ENCODE data around the gene CPVL. TPM values are rescaled to one million over a fixed set of nuclear protein-coding genes. Genes with fewer than 3 reads are reported as not detected.

Gene CPVL
- total RNA-seq, 1 donor from 2014 or later, result 11.7 TPM

- no peak for DNase-seq
Observed at GRCh38 chr7:29090151-29090805, 56.1 kb downstream of the CPVL start.

DNA sequence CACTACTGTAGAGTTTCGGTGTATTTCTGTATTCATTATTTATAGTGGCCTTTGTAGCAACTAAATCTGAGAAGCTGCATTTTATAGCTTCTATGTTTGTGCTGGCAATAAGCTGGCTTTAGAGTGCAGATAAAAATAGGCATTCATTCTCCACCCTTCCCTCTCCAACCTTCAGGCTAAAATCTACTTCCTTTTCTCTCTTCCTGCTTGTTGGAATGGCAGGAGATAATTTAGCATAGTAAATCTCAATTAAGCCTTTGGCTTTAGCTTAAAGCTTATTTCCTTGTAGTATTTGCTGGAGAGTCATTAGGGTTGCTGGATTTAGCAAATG lies 58.5 kb downstream of the CPVL start:
- no peak for DNase-seq

DNA sequence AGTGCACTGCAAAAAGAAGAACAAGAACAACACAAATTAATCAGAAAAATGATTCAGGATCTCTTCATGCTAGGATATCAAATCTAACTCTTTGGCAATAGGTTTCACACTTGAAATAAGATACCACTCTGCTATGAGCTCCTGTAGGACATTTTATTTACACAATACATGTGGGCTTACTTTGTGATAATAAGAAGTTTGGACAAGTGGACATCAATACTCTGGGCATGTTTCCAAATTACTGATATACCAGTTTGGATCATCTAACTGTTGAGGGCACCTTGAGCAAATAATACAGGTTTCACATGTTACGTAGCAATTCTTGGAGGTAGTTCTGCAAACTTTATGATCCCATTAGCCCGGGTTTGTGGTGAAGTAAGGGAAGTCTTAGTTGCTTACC lies 59.8 kb downstream of the CPVL start:
- no peak for DNase-seq

DNA sequence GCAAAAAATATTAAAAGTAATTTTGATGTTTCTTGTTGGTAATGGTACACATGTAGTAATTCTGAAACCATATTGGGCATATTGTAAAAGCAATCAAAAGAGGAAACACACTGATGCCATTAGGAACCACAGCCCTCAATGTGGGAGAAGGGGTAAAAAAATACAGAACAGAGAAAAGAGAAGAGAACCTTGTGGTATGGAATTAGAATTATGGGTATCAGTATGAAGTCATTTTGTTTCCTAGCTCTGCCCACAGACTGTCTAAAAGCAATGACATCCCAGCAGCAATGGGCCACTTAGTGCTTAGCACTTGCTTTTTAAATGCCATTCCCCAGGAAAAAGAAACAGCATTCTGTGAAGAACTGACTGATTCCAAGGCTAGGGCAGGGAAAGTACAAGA lies 61.5 kb downstream of the CPVL start:
- DNase-seq, result no peak

GRCh38 chr7:29080803-29081202 lies 65.5 kb downstream of the CPVL start:
- no peak for DNase-seq

DNA sequence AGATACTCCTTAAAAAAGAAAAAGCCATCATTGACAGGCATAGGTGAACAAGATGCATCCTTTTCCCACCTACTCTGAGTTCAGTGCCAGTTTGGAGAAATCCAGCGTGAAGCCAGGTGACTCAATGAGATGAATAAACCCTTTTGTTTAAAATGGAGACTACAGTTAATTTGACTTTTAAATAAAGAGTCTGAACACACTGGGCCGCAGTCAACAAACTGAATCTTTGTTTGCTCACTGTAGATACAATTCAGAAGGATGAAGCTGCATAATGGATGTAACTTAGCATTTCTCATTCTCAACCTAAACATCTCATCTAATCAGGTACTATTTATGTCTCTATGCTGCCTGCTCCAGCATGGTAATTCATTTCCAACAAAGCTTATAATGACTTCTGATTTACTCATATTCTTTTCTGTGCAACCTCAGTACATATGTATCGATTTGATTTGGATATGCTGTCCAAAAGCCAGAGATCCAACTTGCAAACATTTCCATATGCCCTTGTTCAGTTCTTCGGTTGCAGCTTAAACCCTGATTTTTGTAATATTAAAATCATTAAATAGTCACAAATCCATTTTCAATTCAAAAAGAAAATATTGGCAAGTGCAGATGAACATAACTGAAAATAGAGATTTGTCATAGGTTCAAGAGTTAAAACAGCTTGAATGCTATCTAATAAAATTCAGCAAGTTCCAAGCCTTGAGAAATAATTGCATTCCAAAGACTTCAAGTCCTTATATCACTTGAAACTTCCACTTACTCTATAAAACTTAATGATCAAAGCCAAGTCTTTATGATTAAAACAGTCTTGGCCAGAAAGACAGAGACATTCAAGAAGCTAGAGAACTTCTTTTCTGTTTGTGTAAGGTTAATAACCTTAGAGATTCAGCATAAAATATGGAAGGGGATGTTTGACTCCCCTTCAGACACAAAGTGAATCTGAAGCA lies 67.8 kb downstream of the CPVL start:
- no peak for DNase-seq

GRCh38 chr7:29077854-29078253 lies 68.5 kb downstream of the CPVL start:
- no peak for DNase-seq

DNA sequence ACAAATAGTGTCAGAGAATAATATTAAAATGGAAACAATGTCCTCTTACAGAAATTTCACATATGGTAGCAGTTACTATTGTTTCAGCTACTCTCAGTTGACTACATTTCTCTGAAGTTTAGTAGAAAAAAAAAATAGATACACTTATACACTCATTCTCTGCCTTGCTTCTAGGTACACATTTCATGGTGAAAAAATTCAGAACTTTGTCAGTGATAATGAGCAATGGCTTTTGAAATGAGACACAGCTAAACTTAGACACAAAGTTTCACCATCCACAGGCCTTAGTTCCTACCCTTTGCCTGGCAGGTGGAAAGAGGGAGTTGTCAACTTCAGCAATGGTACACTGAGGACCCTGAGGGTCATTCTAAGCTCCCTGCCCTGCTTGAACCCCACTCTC lies 69.2 kb downstream of the CPVL start:
- no peak for DNase-seq

DNA sequence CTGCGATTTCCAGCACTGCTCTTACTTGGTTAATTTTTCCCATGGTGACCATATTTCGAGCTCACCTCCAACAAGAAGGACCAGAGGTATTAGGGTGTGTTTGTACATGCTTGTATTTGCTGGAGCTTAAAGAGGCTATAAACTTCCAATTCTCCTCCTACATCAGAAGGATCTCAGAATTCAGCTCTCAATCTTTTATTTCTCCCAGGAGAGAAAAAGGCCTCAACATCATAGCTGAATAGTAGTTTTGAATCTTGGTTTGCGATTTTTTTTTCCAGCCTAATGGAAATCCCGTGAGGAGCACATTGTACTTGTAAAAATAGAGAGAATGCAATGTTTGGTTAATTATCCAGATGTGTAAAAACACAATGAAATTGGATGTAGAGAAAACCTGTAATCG lies 69.7 kb downstream of the CPVL start:
- DNase-seq, result no peak

GRCh38 chr7:29075606-29076005 lies 70.7 kb downstream of the CPVL start:
- no peak for DNase-seq

GRCh38 chr7:29071203-29071874 lies 75.0 kb downstream of the CPVL start:
- peak; percentile 30 for DNase-seq

GRCh38 chr7:29066641-29067040 lies 79.7 kb downstream of the CPVL start:
- DNase-seq, result no peak

DNA sequence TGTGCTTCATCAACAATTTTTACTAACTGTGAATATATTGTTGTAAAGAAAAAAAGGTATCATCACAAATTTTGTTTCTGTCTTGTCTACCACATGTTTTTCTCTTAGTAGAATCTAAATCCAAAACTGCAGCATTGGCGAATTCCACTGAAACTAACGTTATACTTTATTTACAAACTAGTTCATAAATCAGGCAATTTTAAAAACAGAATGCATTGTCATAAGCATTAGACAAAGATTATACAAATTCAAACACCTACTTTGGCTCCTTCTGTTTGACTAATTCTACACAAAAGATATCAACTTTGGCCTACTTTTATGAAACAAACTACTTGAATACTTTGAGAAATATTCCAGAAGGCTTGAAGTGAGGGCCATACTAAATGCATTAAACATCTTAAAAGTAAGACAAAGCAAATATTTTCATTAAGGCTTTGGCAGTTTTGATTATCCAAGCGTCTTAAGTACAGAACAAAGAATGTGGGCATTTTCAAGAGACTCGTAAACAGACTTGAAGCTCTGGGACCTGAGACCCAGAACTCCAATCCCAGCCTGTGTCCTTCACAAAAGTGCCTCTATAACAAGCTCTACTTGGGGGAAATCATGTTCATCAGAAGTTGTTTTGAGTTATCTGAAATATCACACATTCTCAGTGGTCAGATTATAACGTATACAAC lies 81.0 kb downstream of the CPVL start:
- no peak for DNase-seq

GRCh38 chr7:29063872-29064271 lies 82.5 kb downstream of the CPVL start:
- DNase-seq, result no peak

GRCh38 chr7:29063236-29063635 lies 83.1 kb downstream of the CPVL start:
- DNase-seq, result peak; percentile 30

DNA sequence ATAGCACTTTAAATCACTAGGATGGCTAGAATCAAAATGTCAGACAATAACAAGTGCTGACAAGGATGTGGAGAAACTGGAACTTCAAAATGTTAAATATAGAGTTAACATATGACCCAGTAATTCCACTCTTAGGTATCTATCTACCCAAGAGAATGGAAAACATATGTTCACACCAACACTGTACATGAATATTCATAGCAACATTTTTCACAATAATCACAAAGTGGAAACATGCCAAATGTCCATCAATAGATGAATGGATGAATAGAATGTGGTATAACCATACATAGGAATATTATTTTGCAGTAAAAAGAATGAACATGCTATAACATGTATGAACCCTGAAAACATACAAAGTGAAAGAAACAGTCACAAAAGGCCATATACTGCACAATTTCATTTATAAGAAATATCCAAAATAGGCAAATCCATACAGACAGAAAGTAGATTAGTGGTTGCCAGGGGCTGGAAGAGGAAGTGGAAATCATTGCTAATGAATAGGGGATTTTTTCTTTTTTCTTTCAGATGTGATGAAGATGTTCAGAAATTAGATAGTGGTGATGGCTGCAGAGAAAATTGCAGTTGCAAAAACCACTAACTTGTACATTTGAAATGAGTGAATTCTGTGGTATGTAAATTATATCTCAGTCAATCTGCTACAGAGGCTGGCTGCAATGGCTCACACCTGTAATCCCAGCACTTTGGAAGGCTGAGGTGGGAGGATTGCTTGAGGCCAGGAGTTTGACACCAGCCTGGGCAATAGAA lies 93.0 kb downstream of the CPVL start:
- DNase-seq, result no peak

GRCh38 chr7:29046978-29047377 lies 99.4 kb downstream of the CPVL start:
- no peak for DNase-seq

- no peak for DNase-seq
Observed at GRCh38 chr7:29045258-29046086, 100.9 kb downstream of the CPVL start.

GRCh38 chr7:29044554-29044953 lies 101.8 kb downstream of the CPVL start:
- DNase-seq, result peak; percentile 47

GRCh38 chr7:29043576-29043975 lies 102.8 kb downstream of the CPVL start:
- DNase-seq, result no peak

GRCh38 chr7:29042824-29043231 lies 103.5 kb downstream of the CPVL start:
- peak; percentile 76 for DNase-seq
